ENCODE results near the gene RBPJ. TPM values are rescaled to one million over a fixed set of nuclear protein-coding genes. Genes with fewer than 3 reads are reported as not detected.

The RBPJ gene
- total RNA-seq, 2 experiments from 2014 or later = 150 to 151 TPM

GRCh38 chr4:26323821-26324220 lies 3.0 kb downstream of the RBPJ start:
- Mint-ChIP-seq H3K27me3 (no peaks in the 10 kb centered on the region), H3K4me3 (peak overlapping the region; percentile 85), H3K27ac (peak overlapping the region; percentile 18), H3K9me3 (no peaks in the 10 kb centered on the region), H3K36me3 (ENCODE audit: low read depth) (peaks cover 14% of the 10 kb centered on the region), H3K4me1 (ENCODE audit: low read depth) (peaks cover 36% of the 10 kb centered on the region)
- intact Hi-C loops (cut with micrococcal nuclease) = loop anchor here (5.0 to 10.0 kb wide), 3 partner anchors 192 to 681 kb away; partner anchors contain the start of gene STIM2
- DNase-seq (no peak), ATAC-seq (no peak)
- CTCF ChIA-PET = interaction anchor here (0.9 to 1.4 kb wide), 5 partner anchors 9 to 295 kb away, joined by 3 to 4 read pairs (median 3); no protein-coding TSS in a partner anchor
- TF ChIP-seq, protein P1, sequence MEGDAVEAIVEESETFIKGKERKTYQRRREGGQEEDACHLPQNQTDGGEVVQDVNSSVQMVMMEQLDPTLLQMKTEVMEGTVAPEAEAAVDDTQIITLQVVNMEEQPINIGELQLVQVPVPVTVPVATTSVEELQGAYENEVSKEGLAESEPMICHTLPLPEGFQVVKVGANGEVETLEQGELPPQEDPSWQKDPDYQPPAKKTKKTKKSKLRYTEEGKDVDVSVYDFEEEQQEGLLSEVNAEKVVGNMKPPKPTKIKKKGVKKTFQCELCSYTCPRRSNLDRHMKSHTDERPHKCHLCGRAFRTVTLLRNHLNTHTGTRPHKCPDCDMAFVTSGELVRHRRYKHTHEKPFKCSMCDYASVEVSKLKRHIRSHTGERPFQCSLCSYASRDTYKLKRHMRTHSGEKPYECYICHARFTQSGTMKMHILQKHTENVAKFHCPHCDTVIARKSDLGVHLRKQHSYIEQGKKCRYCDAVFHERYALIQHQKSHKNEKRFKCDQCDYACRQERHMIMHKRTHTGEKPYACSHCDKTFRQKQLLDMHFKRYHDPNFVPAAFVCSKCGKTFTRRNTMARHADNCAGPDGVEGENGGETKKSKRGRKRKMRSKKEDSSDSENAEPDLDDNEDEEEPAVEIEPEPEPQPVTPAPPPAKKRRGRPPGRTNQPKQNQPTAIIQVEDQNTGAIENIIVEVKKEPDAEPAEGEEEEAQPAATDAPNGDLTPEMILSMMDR (IDR thresholded peaks at IDR 0.05) = no peak
- POLR2A ChIA-PET = no interaction called here

DNA sequence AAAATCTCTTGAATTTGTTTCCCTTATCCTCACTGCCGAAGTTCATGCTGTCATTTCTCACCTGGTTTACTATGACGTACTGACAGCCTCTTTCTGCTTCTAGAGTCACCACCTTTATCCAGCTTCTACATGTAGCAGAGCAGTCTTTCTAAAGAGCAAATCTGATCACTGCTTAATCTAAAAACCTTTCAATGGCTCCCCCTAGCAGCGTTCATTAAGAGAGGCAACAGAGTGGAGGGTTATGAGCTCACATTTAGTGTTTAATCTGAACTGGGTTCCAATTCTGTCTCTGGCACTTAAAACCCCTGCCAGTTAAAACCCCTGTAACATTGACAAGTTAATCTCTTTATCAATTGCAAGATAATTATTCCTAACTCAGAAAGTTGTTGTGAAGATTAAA lies 4.4 kb downstream of the RBPJ start:
- Mint-ChIP-seq H3K27me3 (no peaks in the 10 kb centered on the region), H3K4me1 (ENCODE audit: low read depth) (peaks cover 40% of the 10 kb centered on the region), H3K9me3 (no peaks in the 10 kb centered on the region), H3K36me3 (ENCODE audit: low read depth) (peaks cover 12% of the 10 kb centered on the region), H3K27ac (peak overlapping the region; percentile 22), H3K4me3 (peak overlapping the region; percentile 40)
- POLR2A ChIA-PET = no interaction called here
- TF ChIP-seq, protein P1 (IDR thresholded peaks at IDR 0.05) = peak; percentile 63
- DNase-seq (peak; percentile 36), ATAC-seq (peak; percentile 28)
- CTCF ChIA-PET = interaction anchor here (0.7 to 4.4 kb wide), 20 partner anchors 15 to 483 kb away, joined by 3 to 23 read pairs (median 4); no protein-coding TSS in a partner anchor
- intact Hi-C loops (cut with micrococcal nuclease) = loop anchor here (10.0 kb wide), 2 partner anchors 540 to 680 kb away; partner anchors contain the start of gene STIM2

- ChIA-PET POLR2A (interaction anchor here (1.3 kb wide), 1 partner anchor 84 kb away, joined by 3 read pairs; no protein-coding TSS in a partner anchor), CTCF (interaction anchor here (0.9 to 6.9 kb wide), 8 partner anchors 10 to 338 kb away, joined by 3 to 116 read pairs (median 6); no protein-coding TSS in a partner anchor)
- Mint-ChIP-seq H3K4me1 (ENCODE audit: low read depth) (peaks cover 54% of the 10 kb centered on the region), H3K27ac (no peak overlapping the region), H3K36me3 (ENCODE audit: low read depth) (peaks cover 11% of the 10 kb centered on the region), H3K4me3 (no peak overlapping the region), H3K27me3 (no peaks in the 10 kb centered on the region), H3K9me3 (no peaks in the 10 kb centered on the region)
- TF ChIP-seq, protein P1 (IDR thresholded peaks at IDR 0.05) = no peak
- DNase-seq (no peak), ATAC-seq (no peak)
- intact Hi-C loops (cut with micrococcal nuclease) = loop anchor here (10.0 kb wide), 2 partner anchors 538 to 678 kb away; partner anchors contain the start of gene STIM2
These were observed 6.0 kb downstream of the RBPJ start for GRCh38 chr4:26326791-26327190.

- CTCF ChIA-PET = interaction anchor here (0.6 to 6.9 kb wide), 52 partner anchors 10 to 713 kb away, joined by 3 to 116 read pairs (median 5); partner anchors contain the start of gene RBPJ
These were observed 9.5 kb downstream of the RBPJ start for GRCh38 chr4:26330186-26330787.

More at GRCh38 chr4:26330186-26330787, 9.5 kb downstream of the RBPJ start:
- ATAC-seq (peak; percentile 78), DNase-seq (no peak)
- H3K4me1 Mint-ChIP-seq (ENCODE audit: low read depth) = peaks cover 42% of the 10 kb centered on the region
- intact Hi-C loops (cut with micrococcal nuclease) = loop anchor here (1.0 kb wide), 1 partner anchor 80 kb away; no protein-coding TSS in a partner anchor
- H3K9me3 Mint-ChIP-seq = no peaks in the 10 kb centered on the region
- H3K36me3 Mint-ChIP-seq (ENCODE audit: low read depth) = peaks cover 4% of the 10 kb centered on the region
- no peak overlapping the region for H3K27ac Mint-ChIP-seq
- no peak overlapping the region for H3K4me3 Mint-ChIP-seq
- H3K27me3 Mint-ChIP-seq = no peaks in the 10 kb centered on the region
- TF ChIP-seq, protein P1 (IDR thresholded peaks at IDR 0.05) = peak; percentile 81
- POLR2A ChIA-PET = interaction anchor here (1.5 kb wide), 1 partner anchor 12 kb away, joined by 3 read pairs; no protein-coding TSS in a partner anchor
